Neural cell (in vitro differentiated cells): ENCODE measurements around the gene ARFIP2. TPM values are rescaled to one million over a fixed set of nuclear protein-coding genes. Genes with fewer than 3 reads are reported as not detected.

ENCODE experiments used
- H2AFZ ChIP-seq: fragments of 200-600, 300-800 bp; sonication (generic), shearing (Covaris generic); 2 replicates; pipeline ENCODE4 v1.6.0; 2014; ENCODE audit warnings: low read depth, mild to moderate bottlenecking, antibody characterized with exemption, low read length, moderate library complexity
- H3F3A ChIP-seq: fragments of 200-600 bp; shearing (Covaris generic); 2 replicates; pipeline ENCODE4 v1.6.1; 2016; ENCODE audit warnings: mild to moderate bottlenecking, moderate library complexity, mixed read lengths, antibody characterized with exemption, low read length; ENCODE audit not compliant: insufficient read depth, poor library complexity, severe bottlenecking
- H3K27ac ChIP-seq: fragments of 200-600, 300-800 bp; sonication (generic), shearing (Covaris generic); 2 replicates; pipeline ENCODE4 v1.5.1; 2014; ENCODE audit warnings: mild to moderate bottlenecking, low read length, moderate library complexity
- H3K27me3 ChIP-seq: fragments of 300-800, 200-600 bp; sonication (generic), shearing (Covaris generic); 2 replicates; pipeline ENCODE4 v1.6.0; 2014; ENCODE audit warnings: mild to moderate bottlenecking, low read depth, low read length, moderate library complexity; ENCODE audit not compliant: insufficient read depth
- H3K36me3 ChIP-seq: fragments of 300-800, 200-600 bp; sonication (generic), shearing (Covaris generic); 2 replicates; pipeline ENCODE4 v1.5.1; 2014; ENCODE audit warnings: mild to moderate bottlenecking, antibody characterized with exemption, low read length, moderate library complexity; ENCODE audit not compliant: insufficient read depth
- H3K4me2 ChIP-seq: fragments of 300-800, 200-600 bp; sonication (generic), shearing (Covaris generic); 2 replicates; pipeline ENCODE4 v1.6.0; 2014; ENCODE audit warnings: mild to moderate bottlenecking, low read length
- H3K4me3 ChIP-seq: fragments of 300-800, 200-600 bp; sonication (generic), shearing (Covaris generic); 2 replicates; pipeline ENCODE4 v1.5.1; 2014; ENCODE audit warnings: mild to moderate bottlenecking, low read length, moderate library complexity
- H3K79me2 ChIP-seq: fragments of 200-600 bp; shearing (Covaris generic); replicated peaks from 2 replicates; pipeline ENCODE4 v1.6.0; 2014; ENCODE audit warnings: mild to moderate bottlenecking, low read length, moderate library complexity; ENCODE audit not compliant: insufficient read depth
- H3K9ac ChIP-seq: fragments of 300-800, 200-600 bp; sonication (generic), shearing (Covaris generic); 2 replicates; pipeline ENCODE4 v1.6.1; 2016; ENCODE audit warnings: mild to moderate bottlenecking, low read length, mixed read lengths
- H3K9me2 ChIP-seq: fragments of 200-600 bp; shearing (Covaris generic); 2 replicates; pipeline ENCODE4 v1.6.1; 2016; ENCODE audit warnings: mild to moderate bottlenecking, low read length, mixed read lengths; ENCODE audit not compliant: insufficient read depth
- H3K9me3 ChIP-seq: fragments of 200-600, 300-800 bp; sonication (generic), shearing (Covaris generic); 2 replicates; pipeline ENCODE4 v1.6.1; 2016; ENCODE audit warnings: mild to moderate bottlenecking, mixed run types, low read length, moderate library complexity, mixed read lengths
- H4K20me1 ChIP-seq: fragments of 200-600 bp; shearing (Covaris generic); 2 replicates; pipeline ENCODE4 v1.6.1; 2016; ENCODE audit warnings: mild to moderate bottlenecking, mixed run types; ENCODE audit not compliant: insufficient read depth
- EP300 ChIP-seq: fragments of 450-650 bp; conservative IDR thresholded peaks from 2 replicates; pipeline ENCODE4 v1.6.1; 2014; ENCODE audit warnings: antibody characterized with exemption, mild to moderate bottlenecking, moderate library complexity; ENCODE audit not compliant: poor library complexity, severe bottlenecking
- EZH2 ChIP-seq: fragments of 200-600, 300-800 bp; shearing (Covaris generic), sonication (generic); IDR thresholded peaks from 2 replicates; pipeline ENCODE4 v1.6.1; 2014; ENCODE audit warnings: antibody characterized with exemption, low read length, borderline replicate concordance, mild to moderate bottlenecking; ENCODE audit not compliant: insufficient read depth, poor library complexity, severe bottlenecking
- MXI1 ChIP-seq: fragments of 450-650 bp; conservative IDR thresholded peaks from 2 replicates; pipeline ENCODE4 v1.6.1; 2014; ENCODE audit warnings: antibody characterized with exemption, mild to moderate bottlenecking; ENCODE audit not compliant: poor library complexity, severe bottlenecking
- POLR2AphosphoS5 ChIP-seq: IDR thresholded peaks from 2 replicates; pipeline ENCODE4 v1.6.1; 2012
- RAD21 ChIP-seq: fragments of 450-650 bp; conservative IDR thresholded peaks from 2 replicates; pipeline ENCODE4 v1.6.1; 2014; ENCODE audit warnings: antibody characterized with exemption, mild to moderate bottlenecking, moderate library complexity
- REST ChIP-seq: IDR thresholded peaks from 2 replicates; pipeline ENCODE4 v1.6.1; 2012; ENCODE audit warnings: borderline replicate concordance
- SMC3 ChIP-seq: fragments of 450-650 bp; conservative IDR thresholded peaks from 2 replicates; pipeline ENCODE4 v1.6.1; 2014; ENCODE audit warnings: antibody characterized with exemption, mild to moderate bottlenecking, moderate library complexity; ENCODE audit not compliant: poor library complexity
- TAF1 ChIP-seq: IDR thresholded peaks from 2 replicates; pipeline ENCODE4 v1.6.1; 2012; ENCODE audit warnings: low read depth
- polyA plus RNA-seq: library from polyadenylated mRNA; depleted of rRNA; stranded (reverse); fragments of >200 nt; gene quantifications from 2 replicates; pipeline ENCODE4 v1.2.3, GENCODE V29; 2014

ARFIP2 gene
- polyA plus RNA-seq, 1 donor from 2014 or later, result 83.7 TPM

- Histone ChIP-seq H3F3A (no peaks in the 10 kb centered on the region), H3K79me2 (peaks cover 12% of the 10 kb centered on the region), H3K36me3 (no peaks in the 10 kb centered on the region), H4K20me1 (no peaks in the 10 kb centered on the region), H3K4me2 (no peak overlapping the region), H3K9me3 (no peaks in the 10 kb centered on the region), H3K27me3 (no peaks in the 10 kb centered on the region), H2AFZ (no peak overlapping the region), H3K9ac (no peak overlapping the region), H3K9me2 (no peaks in the 10 kb centered on the region), H3K27ac (no peak overlapping the region), H3K4me3 (no peak overlapping the region)
- TF ChIP-seq POLR2AphosphoS5 (no peak), EZH2 (no peak), TAF1 (no peak), REST (no peak), MXI1 (no peak), EP300 (no peak)
Measured at GRCh38 chr11:6486256-6486655, 5.1 kb upstream of the ARFIP2 start.

- Histone ChIP-seq H3K4me3 (no peak overlapping the region), H3K79me2 (peaks cover 16% of the 10 kb centered on the region), H3K27ac (no peak overlapping the region), H3K9ac (no peak overlapping the region), H3F3A (no peaks in the 10 kb centered on the region), H3K27me3 (no peaks in the 10 kb centered on the region), H3K9me2 (no peaks in the 10 kb centered on the region), H4K20me1 (no peaks in the 10 kb centered on the region), H2AFZ (no peak overlapping the region), H3K36me3 (no peaks in the 10 kb centered on the region), H3K9me3 (no peaks in the 10 kb centered on the region), H3K4me2 (no peak overlapping the region)
- TF ChIP-seq RAD21 (no peak), EZH2 (no peak), REST (no peak), MXI1 (no peak), SMC3 (no peak), POLR2AphosphoS5 (no peak)
Measured at GRCh38 chr11:6485661-6486060, 4.5 kb upstream of the ARFIP2 start.
